D721Med (cell line): ENCODE measurements around the gene BCAS3.

Experiments used
- DNase-seq: peaks from one replicate; pipeline ENCODE4 v3.0.0; 2011; ENCODE audit warnings: low spot score; ENCODE audit not compliant: insufficient read length
- FAIRE-seq: peaks from 2 replicates; lab custom pipeline; 2011; peaks lifted over from hg19 to GRCh38; lab: Jason Lieb, UNC
- TF ChIP-seq, protein P1 (sequence below): IDR thresholded peaks from 2 replicates; pipeline ENCODE4 v1.5.1; 2012; ENCODE audit warnings: mild to moderate bottlenecking, control low read depth; ENCODE audit not compliant: insufficient read depth; ENCODE audit errors: missing control alignments

BCAS3 gene

DNA sequence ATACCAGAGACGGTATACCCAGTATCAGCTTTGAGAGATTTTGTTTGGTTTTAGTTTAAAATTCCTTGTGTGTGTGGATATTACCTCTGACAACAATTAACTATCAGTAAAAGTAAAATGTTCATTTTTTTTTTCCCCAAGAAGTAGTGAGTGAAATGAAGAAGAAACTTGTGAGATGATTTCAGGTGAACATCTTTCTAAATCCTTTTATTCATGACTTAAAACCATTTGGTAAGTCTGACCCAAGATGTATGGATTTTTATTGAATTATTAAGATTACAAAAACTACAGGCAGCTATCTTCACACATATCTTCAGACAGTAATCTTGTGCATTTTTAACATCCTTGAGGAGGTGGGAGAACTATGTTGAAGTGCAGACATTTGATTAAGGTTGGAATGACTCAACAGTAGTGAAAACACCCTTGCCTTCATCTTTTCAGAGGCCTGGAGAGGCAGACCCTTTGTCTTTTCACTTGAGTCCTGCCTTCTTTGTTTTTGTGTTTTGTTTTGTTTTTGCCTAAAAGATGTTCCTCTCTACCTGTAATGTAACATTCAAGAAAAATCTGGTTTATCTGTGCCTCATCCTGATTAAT, 481.7 kb downstream of the BCAS3 start:
- DNase-seq, result no peak
- no peak for FAIRE-seq

DNA sequence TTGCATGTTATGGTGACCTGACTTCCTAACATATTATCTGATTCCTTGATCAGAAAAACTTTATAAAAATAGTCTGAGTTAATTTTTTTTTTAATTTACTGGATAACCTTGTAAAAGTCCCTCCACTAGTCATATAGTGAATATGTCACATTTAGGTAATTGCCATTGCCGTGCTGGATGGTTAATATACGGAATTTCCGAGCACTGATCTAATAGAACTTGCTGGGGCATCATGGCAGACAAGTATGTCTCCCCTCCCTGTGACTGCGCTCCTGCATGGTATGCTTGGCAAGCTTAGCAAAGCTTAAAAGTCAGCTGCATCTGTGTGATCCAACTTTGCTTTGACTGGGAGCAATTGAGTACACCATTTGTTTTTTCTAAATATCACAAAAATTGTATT, 482.6 kb downstream of the BCAS3 start:
- no peak for FAIRE-seq
- TF ChIP-seq, protein P1, sequence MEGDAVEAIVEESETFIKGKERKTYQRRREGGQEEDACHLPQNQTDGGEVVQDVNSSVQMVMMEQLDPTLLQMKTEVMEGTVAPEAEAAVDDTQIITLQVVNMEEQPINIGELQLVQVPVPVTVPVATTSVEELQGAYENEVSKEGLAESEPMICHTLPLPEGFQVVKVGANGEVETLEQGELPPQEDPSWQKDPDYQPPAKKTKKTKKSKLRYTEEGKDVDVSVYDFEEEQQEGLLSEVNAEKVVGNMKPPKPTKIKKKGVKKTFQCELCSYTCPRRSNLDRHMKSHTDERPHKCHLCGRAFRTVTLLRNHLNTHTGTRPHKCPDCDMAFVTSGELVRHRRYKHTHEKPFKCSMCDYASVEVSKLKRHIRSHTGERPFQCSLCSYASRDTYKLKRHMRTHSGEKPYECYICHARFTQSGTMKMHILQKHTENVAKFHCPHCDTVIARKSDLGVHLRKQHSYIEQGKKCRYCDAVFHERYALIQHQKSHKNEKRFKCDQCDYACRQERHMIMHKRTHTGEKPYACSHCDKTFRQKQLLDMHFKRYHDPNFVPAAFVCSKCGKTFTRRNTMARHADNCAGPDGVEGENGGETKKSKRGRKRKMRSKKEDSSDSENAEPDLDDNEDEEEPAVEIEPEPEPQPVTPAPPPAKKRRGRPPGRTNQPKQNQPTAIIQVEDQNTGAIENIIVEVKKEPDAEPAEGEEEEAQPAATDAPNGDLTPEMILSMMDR, result no peak

More for the DNA sequence above, 481.7 kb downstream of the BCAS3 start:
- TF ChIP-seq, protein P1, result no peak

DNA sequence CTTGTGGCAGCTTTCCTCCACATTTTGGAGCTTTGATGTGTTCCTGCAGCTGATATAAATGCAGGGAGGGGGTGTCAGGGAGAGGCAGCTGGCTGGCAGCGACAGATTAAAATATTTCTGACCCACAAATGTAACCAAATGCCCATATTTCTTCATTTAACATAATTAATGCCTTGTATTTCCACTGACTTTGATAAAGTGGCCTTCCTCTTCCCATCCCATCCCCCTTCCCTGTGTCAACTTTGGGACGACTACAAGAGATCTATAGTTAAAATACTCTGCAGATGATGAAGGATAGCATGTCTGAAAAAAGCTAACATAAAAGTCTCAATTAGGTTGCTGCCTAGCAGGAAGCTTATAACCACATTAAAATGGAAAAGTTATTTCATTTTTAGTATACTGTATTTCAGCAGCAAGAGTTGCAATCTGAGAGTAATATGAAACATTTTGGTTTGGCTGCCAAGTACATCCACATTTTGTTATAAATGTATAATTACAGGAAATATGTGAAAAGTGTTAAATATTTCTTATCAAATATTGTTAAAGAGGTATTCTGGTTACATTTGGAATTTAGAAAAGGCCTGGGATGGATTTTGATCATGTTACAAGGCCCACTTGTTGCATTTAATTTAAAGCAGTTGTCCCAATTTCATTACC, 483.3 kb downstream of the BCAS3 start:
- DNase-seq (no peak), FAIRE-seq (no peak)
- TF ChIP-seq, protein P1, result no peak

More for the DNA sequence above, 482.6 kb downstream of the BCAS3 start:
- DNase-seq, result no peak

DNA sequence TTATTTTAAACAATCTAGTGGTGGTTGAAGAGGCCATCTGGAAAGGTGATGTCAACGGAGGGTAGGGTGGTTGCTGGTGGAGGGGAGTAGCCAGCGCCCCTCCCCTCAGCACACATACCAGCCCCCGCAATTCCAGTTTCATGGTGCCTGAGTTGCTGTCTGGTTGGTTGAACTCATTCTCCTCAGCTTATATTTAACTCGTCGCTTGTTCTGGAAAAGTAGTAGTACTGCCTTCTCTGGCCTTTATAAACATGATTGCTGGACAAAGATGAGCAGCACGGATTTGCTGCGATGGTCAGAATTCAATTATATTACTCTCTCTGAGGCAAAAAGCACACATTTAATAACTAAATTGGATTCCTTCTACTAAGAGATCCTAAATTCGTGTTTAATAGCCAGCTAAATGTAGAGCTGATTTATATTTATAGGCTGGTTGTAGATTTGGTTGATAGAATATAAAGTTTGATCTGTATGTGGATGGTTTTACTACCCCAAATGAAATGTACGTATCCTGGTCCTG, 484.0 kb downstream of the BCAS3 start:
- FAIRE-seq, result no peak

DNA sequence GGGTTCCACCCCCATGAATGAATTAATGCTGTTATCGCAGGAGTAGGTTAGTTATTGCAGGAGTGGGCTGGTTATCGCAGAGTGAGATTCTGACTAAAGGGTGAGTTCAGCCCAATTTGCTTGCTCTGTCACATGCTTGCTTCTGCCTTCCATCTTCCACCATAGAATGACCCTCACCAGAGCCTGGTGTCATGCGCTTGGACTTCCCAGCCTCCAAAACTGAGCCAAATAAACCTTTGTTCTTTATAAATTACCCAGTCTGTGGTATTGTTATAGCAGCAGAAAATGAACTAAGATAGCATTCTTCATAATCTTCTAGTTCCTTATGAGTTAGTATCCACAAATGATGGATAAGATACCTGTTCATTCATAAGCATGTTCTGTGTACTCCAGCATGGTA, 486.9 kb downstream of the BCAS3 start:
- DNase-seq (no peak), FAIRE-seq (no peak)
- TF ChIP-seq, protein P1, result no peak

More for the DNA sequence above, 484.0 kb downstream of the BCAS3 start:
- DNase-seq, result no peak
- TF ChIP-seq, protein P1, result no peak

DNA sequence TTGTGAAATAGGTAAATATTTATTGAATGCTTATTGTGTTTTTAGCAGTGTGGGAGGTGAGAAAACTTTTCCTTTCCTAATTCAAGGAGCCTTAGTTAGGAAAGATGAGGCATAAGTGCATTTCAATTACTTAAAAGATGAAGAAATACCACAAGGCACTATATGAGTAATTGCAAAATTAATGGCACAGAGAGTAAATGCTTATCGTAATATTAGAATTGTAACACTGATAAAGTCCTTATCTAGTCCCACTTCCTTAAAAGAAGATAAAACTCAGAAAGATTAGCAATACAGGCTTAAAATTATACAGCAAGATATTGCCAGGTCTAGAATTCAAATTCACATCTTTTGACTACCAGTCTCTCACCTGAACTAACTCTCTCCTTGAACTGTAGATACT, 489.4 kb downstream of the BCAS3 start:
- no peak for DNase-seq
- TF ChIP-seq, protein P1, result no peak
- no peak for FAIRE-seq

DNA sequence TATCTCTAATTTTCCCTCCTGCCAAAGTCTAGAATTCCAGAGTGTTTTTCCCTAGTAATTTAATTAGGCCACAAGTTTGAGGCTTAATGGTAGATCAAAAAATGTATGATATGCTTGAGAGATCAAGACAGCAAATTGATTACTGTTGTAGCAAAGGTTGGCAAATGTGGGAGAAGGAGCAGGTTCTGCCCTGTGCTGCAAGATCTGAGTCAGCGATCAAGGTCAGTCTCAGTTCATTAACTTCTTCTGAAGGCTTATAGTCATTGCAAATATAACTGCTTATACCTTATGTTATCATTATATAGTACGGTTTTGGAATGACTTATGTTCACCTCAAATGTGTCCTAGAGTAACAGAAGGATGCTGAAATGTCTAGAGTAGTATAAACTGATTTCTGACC, 490.9 kb downstream of the BCAS3 start:
- TF ChIP-seq, protein P1, result no peak
- FAIRE-seq (no peak), DNase-seq (no peak)
